Fibroblast of pulmonary artery (primary cell): ENCODE measurements around the gene RMND1.

ENCODE experiments used
- DNase-seq: peaks from one replicate; pipeline ENCODE4 v3.0.0-alpha.2; 2010; ENCODE audit warnings: low read depth
- H3K4me3 ChIP-seq: replicated peaks from 2 replicates; pipeline ENCODE4 v1.5.1; 2011; ENCODE audit warnings: low read depth, mild to moderate bottlenecking, control low read depth, low read length, moderate library complexity
- CTCF ChIP-seq: IDR thresholded peaks from 2 replicates; pipeline ENCODE4 v1.5.1; 2011; ENCODE audit warnings: mild to moderate bottlenecking, control low read depth, low read length, inconsistent platforms; ENCODE audit errors: missing control alignments

RMND1 gene

GRCh38 chr6:151379933-151380847 lies 71.7 kb downstream of the RMND1 start:
- no peak for TF ChIP-seq CTCF
- DNase-seq, result no peak
- no peak overlapping the region for H3K4me3 ChIP-seq

- TF ChIP-seq CTCF, result no peak
- no peak for DNase-seq
- no peak overlapping the region for H3K4me3 ChIP-seq
These were observed 74.8 kb downstream of the RMND1 start for GRCh38 chr6:151377095-151377494.

GRCh38 chr6:151376440-151376839 lies 75.5 kb downstream of the RMND1 start:
- no peak for DNase-seq
- TF ChIP-seq CTCF, result no peak
- no peak overlapping the region for H3K4me3 ChIP-seq

- H3K4me3 ChIP-seq, result no peak overlapping the region
- DNase-seq, result no peak
- no peak for TF ChIP-seq CTCF
These were observed 76.1 kb downstream of the RMND1 start for GRCh38 chr6:151375833-151376232.

GRCh38 chr6:151374036-151374683 lies 77.8 kb downstream of the RMND1 start:
- H3K4me3 ChIP-seq, result no peak overlapping the region
- peak; percentile 26 for DNase-seq

GRCh38 chr6:151372164-151372563 lies 79.8 kb downstream of the RMND1 start:
- H3K4me3 ChIP-seq, result no peak overlapping the region
- no peak for DNase-seq
- no peak for TF ChIP-seq CTCF

More at GRCh38 chr6:151374036-151374683, 77.8 kb downstream of the RMND1 start:
- TF ChIP-seq CTCF, result no peak
